GM21360 (cell line): ENCODE results near the gene TLX2.
"Not testable (repeated sequence)": the region's sequence is repeated elsewhere in the genome, so short reads cannot be mapped to it uniquely, and the experiment has no call there.

Experiments used
- ATAC-seq: cut with Tn5 transposase; IDR thresholded peaks from one replicate; pipeline ENCODE4 v1.9.1; 2021; ENCODE audit warnings: mild to moderate bottlenecking, moderate library complexity; ENCODE audit not compliant: unreplicated experiment

Gene TLX2

DNA sequence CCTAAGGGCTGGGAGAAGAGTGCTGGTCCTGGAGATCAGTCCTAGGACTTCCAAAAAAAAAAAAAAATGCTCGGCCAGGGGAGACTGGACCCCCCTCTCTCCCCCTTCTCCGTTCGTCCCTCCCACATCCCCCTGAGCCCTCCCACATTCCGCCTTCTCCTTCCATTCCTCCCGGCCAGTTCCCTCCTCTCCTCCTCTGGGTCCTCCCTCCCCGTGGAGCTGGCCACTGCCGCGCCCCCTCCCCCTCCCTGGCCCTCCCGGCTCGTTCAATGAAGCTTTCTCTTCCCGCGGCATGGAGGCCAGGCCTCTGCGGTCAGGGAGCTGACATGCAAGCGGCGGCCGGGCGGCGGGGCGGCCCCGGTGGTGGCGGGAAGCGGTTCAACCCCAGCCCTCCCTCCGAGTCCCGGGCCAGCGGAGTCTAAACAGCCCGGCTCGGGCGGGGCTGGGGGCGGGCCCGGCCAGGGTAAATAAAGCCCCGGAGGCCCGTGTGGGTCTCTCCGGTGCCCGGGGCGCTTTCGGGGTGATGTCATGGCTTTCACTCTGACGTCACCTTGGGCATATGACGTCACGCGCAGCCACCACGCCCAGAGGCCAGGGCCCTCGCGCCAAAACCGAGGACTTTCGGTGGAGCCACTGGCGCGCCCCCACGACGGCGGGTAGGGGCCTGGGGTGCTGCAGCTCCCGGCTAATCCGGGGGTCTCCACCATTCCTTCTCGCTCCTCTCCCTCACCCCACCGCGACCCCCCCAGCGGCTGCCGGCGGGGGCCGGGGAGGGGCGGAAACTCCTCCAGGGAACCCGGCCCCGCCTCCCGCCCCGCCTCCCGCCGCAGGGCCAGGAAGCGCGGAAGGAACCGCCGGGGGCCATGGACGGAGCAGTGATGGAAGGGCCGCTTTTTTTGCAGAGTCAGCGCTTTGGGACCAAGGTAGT, 39.9 kb downstream of the TLX2 start, which contains the start of the genes DOK1 and LOXL3:
DOK1 (plus strand) TSS at position 829 of the 928 bp plus-strand sequence; CDS start at position 864, 35 bp downstream.
LOXL3 (minus strand) TSS at position 51 of the 928 bp plus-strand sequence. CDS start 1,308 bp downstream, outside the sequence.
- ATAC-seq, result peak; percentile 41

DNA sequence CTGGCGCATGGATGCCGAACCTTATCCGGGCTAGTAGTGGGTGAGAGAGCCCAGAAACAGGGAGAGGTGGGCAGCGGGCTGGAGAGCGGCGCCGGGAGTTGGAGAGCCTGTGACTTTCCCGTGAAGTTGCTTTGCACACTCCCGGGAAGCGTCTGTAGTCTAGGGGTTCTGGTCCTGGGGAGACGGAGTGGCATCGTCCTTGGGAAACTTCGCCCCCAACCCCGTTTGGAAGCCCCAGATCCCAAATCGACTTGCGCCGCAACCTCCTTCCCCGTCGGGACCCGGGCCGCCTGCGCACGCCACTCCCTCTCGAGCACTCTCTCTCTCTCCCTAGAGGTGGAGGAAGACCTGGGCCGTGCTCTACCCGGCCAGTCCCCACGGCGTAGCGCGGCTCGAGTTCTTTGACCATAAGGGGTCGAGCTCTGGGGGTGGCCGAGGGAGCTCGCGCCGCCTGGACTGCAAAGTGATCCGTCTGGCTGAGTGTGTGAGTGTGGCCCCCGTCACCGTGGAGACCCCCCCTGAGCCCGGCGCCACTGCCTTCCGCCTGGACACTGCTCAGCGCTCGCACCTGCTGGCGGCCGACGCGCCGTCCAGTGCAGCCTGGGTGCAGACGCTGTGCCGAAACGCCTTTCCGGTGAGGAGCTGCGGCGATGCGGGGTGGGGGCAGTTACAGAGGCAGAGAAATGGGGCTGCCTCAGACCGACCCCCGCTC, 40.7 kb downstream of the TLX2 start:
- ATAC-seq, result no peak

DNA sequence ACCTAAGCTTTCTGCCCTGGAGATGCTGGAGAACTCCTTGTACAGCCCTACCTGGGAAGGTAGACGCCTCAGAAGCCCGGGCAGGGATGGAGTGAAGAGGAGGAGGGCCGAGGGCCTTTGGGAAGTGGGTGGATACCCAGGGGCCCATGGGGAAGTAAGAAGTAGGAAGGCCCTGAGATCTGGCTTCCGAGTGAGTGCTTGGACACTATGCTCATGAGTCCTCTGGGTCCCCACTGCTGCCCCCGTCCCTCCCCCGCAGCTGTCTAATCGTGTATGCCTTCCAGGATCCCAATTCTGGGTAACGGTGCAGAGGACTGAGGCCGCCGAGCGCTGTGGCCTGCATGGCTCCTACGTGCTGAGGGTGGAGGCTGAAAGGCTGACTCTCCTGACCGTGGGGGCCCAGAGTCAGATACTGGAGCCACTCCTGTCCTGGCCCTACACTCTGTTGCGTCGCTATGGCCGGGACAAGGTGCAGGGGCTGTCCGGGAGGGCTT, 41.4 kb downstream of the TLX2 start:
- no peak for ATAC-seq

DNA sequence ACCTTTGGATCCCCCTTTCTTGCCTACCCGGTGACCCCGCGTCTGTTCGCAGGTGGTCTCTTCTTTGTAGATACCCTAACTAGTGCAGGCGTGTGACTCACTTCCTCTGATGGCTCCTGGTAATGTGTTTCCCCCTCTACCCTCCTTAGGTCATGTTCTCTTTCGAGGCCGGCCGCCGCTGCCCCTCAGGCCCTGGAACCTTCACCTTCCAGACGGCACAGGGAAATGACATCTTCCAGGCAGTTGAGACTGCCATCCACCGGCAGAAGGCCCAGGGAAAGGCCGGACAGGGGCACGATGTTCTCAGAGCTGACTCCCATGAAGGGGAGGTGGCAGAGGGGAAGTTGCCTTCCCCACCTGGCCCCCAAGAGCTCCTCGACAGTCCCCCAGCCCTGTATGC, 41.9 kb downstream of the TLX2 start:
- ATAC-seq, result no peak

DNA sequence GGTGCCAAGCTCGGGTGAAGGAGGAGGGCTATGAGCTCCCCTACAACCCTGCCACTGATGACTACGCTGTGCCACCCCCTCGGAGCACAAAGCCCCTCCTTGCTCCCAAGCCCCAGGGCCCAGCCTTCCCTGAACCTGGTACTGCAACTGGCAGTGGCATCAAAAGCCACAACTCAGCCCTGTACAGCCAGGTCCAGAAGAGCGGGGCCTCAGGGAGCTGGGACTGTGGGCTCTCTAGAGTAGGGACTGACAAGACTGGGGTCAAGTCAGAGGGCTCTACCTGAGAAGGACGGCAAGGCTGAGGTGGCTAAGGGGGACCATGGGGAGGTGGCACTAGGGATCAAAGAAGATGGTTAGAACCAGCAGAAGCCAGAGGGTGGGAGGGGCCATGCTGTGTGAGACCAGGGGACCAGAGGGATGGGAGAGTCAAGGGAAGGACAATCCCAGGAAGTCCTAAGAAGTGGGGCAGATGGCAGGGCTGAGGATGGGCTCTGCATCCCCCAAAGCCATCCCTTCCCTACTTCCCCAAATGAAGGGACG, 42.7 kb downstream of the TLX2 start:
- no peak for ATAC-seq

DNA sequence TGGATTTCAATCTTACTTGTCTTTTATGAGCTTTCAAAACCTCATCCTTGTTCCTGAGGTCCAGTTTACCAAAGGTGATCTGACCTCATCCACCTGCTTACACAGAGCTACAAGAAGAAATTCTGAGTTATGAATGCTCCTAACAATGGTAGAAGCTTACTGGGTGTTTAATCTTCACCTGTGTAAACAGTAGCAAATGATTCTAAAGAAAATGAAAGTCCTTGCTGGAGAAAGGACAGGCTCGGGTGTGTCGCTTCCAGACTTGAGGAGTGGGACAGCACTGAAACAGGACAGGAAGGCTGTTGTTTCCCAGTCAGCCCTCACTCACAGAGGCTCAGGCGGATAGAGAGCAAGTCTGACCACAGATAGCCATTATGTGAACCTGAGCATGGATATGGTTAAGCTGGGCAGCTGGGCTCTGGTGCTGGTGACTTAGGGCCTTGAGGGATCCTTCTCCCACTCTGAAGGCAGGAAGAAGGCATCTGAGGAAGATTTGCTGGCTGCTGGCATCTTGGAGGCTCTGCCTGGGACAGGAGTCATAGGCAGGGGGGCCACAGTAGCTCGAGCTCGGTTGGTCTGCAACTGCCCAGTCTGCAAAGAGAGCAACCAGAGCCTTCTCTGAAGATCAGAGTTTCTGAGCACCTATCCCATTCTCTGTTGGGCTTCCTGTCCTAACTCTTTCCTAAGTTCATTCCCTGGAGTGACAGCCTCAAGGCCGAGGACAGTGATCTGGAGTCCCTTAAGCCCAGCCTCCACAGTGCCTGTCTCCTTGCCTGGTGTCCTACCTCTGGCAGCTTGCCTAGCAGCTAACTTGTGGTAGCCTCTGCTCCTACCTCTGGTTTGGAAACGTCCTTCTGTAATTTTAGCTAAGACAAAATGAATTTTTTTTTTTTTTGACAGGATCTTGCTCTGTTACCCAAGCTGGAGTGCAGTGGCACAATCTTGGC, 44.3 kb downstream of the TLX2 start:
- no peak for ATAC-seq

DNA sequence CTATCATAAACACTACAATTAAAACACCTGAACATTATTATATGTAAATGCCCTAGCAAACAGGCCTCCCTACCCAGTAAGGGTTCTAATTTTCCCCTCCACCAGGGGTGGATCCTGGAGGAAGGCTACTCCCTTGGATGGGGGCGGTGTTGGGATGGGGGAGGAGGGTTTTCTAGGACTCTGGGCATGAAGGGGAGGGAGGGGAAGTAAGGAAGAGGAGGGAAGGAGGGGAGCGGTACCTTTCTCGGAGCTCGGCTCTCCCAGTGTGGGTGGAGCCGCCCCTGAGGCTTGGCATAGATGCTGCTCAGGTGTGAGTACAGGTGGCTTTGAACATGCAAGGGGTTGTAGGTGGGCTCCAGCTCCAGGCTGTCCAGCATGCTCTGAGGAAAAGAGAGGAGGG, 45.7 kb downstream of the TLX2 start:
- ATAC-seq, result no peak

DNA sequence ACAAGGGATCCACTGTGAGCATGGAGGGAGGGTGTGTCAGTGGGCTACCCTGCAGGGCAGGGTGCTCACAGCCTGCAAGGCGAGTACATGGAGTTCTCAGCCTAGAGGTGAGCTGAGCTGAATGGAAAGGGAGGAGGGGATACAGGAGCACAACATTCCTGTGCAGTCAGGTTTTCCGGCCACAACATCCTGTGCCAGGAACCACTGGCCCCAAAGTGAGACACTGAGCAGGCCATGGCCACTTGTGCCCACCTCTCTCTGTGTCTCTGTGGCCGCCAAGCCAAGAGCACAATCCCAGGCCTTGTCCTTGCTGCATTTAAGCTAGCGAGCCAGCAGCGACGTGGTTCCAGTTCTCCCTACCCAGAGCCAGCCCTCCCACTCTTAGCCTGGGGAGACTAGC, 46.3 kb downstream of the TLX2 start:
- ATAC-seq, result no peak

DNA sequence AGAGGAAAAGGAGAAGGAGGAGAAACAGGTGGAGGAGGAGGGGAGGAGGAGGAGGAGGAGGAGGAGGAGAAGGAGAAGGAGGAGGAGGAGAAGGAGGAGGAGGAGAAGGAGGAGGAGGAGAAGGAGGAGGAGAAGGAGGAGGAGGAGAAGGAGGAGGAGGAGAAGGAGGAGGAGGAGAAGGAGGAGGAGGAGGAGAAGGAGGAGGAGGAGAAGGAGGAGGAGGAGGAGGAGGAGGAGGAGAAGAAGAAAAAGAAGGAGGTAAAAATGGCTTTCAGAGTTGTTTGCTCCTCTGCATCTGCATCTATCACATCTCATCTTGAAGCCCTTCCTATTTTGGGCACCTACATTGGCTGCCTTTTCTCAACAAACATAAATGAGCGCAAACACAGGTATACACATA, 46.8 kb downstream of the TLX2 start:
- not testable (repeated sequence) for ATAC-seq

DNA sequence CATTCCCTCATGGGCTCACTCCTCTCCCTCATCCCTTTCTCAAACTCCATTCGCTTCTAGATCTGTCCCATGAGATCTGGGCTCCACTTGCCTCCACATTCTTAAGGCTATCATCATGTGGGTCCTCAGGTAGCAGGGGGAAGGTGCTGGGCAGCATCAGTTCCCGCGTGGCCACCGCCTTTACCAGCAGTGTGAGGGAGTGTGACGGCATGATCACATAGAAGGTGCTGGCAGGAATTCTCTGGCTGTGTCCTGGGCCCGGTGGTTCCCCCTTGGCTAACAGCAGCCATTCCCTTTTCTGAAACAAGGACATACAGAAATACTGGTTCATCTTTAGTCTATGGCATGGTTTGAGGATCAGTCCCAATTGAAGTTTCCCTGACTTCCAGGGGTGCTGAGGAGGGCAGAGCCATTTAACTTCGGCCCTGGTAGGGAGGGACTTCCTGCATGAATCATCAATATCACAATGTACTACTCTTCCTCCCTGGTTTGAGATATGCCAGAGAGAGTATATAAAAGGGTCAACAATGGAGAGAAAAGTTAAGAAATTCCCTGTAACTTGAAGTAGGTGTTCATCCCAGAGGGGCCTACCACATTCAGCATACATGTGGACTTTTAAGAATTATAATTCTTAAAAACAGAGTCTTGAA, 48.0 kb downstream of the TLX2 start:
- ATAC-seq, result no peak

DNA sequence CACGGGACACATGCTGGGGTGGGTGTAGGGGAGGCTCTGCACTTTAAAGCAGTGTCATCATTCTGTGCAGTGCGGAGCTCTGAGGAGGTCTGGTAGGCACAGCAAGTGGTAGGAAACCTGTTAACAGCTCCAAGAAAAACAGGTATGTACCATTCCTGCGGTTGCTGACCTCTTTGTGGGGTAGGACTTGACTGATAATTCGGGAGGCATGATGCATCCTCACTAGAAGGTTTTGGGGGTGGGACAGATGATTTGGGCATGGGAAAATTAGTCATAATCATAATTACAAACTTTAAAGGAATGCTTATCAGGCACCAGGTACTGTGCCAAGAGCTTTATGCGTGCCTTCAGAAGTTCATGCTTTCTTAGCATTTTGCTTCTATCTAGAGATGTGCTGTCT, 50.0 kb downstream of the TLX2 start:
- ATAC-seq, result no peak

DNA sequence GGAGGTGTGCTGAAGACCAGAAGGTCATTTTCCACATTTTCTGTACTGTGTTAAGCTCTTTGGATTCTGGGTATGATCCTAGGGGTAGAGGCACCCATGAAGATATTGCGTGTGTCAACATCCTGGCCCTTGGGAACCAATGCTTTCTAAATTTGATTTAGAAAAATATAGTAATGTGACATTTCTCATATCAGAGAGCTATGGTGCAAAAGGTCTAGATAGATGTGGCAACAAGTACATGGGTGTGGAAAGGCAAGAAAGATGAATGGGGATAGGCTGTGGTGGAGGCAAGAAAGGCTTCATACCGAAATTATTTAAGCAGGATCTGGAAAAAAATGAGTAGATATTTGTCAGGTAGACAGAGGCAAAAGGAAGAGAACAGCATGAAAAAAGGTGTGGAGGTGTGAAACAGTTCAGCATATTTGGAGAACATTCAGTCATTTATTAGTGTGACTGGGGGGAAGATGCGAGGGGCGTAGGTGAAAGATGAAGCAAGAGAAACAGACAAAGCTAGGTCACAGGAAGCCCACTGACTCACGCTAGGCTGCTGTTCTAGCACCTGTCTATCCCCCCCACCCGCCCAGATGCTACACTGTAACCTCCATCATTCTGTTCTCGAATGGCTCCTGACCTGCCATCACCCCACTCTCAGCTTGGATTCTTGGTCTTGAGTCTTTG, 52.0 kb downstream of the TLX2 start:
- ATAC-seq, result peak; percentile 7

DNA sequence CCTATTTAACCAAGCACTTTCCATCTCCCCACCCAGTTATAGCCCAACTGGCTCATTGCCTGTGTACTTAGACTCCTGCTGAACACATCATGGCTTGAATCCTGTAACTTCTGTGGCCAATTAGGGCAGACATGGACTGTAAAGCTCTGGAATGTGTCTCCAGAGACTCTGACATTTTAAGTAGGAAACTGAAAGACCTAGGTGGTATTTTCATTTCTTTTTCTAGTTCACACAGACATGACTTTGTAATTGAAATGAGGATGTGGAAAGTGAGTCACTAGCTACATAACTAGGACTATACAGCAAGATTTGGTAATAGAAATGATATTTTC, 52.5 kb downstream of the TLX2 start:
- peak; percentile 35 for ATAC-seq
